Astrocyte (in vitro differentiated cells and primary cell): ENCODE results near the gene PCGF3. TPM values are rescaled to one million over a fixed set of nuclear protein-coding genes. Genes with fewer than 3 reads are reported as not detected.

ENCODE experiments used
- DNase-seq: peaks from one replicate; pipeline ENCODE4 v3.0.0-alpha.2; 2010; ENCODE audit warnings: low read depth
- FAIRE-seq: peaks from 2 replicates; lab custom pipeline; 2011; peaks lifted over from hg19 to GRCh38; lab: Jason Lieb, UNC
- H2AFZ ChIP-seq: 2 replicates; pipeline ENCODE4 v1.6.0; 2012; ENCODE audit warnings: low read depth, low read length, inconsistent platforms
- H3K27ac ChIP-seq: 2 replicates; pipeline ENCODE4 v1.5.1; 2011; ENCODE audit warnings: low read depth, low read length, inconsistent platforms
- H3K27me3 ChIP-seq: 2 replicates; pipeline ENCODE4 v1.6.0; 2011; ENCODE audit warnings: low read length, inconsistent platforms; ENCODE audit not compliant: insufficient read depth
- H3K36me3 ChIP-seq: 2 replicates; pipeline ENCODE4 v1.5.1; 2011; ENCODE audit warnings: low read length, inconsistent platforms; ENCODE audit not compliant: insufficient read depth
- H3K4me1 ChIP-seq: 2 replicates; pipeline ENCODE4 v1.5.1; 2011; ENCODE audit warnings: low read length, inconsistent platforms; ENCODE audit not compliant: insufficient read depth
- H3K4me2 ChIP-seq: 2 replicates; pipeline ENCODE4 v1.6.0; 2012; ENCODE audit warnings: low read length, inconsistent platforms
- H3K4me3 ChIP-seq: 2 replicates; pipeline ENCODE4 v1.5.1; 2011; ENCODE audit warnings: low read depth, mild to moderate bottlenecking, low read length, inconsistent platforms; ENCODE audit not compliant: insufficient read depth
- H3K79me2 ChIP-seq: 2 replicates; pipeline ENCODE4 v1.6.0; 2012; ENCODE audit warnings: mild to moderate bottlenecking, low read length, inconsistent platforms; ENCODE audit not compliant: insufficient read depth
- H3K9ac ChIP-seq: 2 replicates; pipeline ENCODE4 v1.6.0; 2012; ENCODE audit warnings: mild to moderate bottlenecking, low read length, inconsistent platforms
- H3K9me3 ChIP-seq: 2 replicates; pipeline ENCODE4 v1.5.1; 2012; ENCODE audit warnings: low read depth, mild to moderate bottlenecking, low read length, inconsistent platforms; ENCODE audit not compliant: insufficient read depth
- H4K20me1 ChIP-seq: 2 replicates; pipeline ENCODE4 v1.6.0; 2012; ENCODE audit warnings: low read length, inconsistent platforms; ENCODE audit not compliant: insufficient read depth
- H3K27ac Mint-ChIP-seq: one replicate; pipeline ENCODE4 v1.8.0; 2021; ENCODE audit warnings: mild to moderate bottlenecking, mixed read lengths; ENCODE audit not compliant: unreplicated experiment
- H3K27me3 Mint-ChIP-seq: one replicate; pipeline ENCODE4 v1.8.0; 2021; ENCODE audit warnings: low read depth, mixed read lengths; ENCODE audit not compliant: unreplicated experiment
- H3K36me3 Mint-ChIP-seq: one replicate; pipeline ENCODE4 v1.8.0; 2021; ENCODE audit warnings: low read depth, mixed read lengths; ENCODE audit not compliant: unreplicated experiment
- H3K4me1 Mint-ChIP-seq: one replicate; pipeline ENCODE4 v1.8.0; 2021; ENCODE audit warnings: low read depth, mixed read lengths; ENCODE audit not compliant: unreplicated experiment
- H3K4me3 Mint-ChIP-seq: one replicate; pipeline ENCODE4 v1.8.0; 2021; ENCODE audit warnings: mild to moderate bottlenecking, moderate library complexity, mixed read lengths; ENCODE audit not compliant: unreplicated experiment
- H3K9me3 Mint-ChIP-seq: one replicate; pipeline ENCODE4 v1.8.0; 2021; ENCODE audit warnings: mild to moderate bottlenecking, mixed read lengths; ENCODE audit not compliant: unreplicated experiment
- EZH2 ChIP-seq: IDR thresholded peaks from 2 replicates; pipeline ENCODE4 v1.6.1; 2012; ENCODE audit warnings: mild to moderate bottlenecking, low read length, inconsistent platforms; ENCODE audit not compliant: insufficient read depth
- total RNA-seq: library from RNA; stranded (reverse); gene quantifications from 2 replicates; pipeline ENCODE4 v1.2.1, GENCODE V29; 2021
- TF ChIP-seq, protein P1 (sequence below): IDR thresholded peaks from 2 replicates; pipeline ENCODE4 v1.5.1; 2011; ENCODE audit warnings: low read depth, mild to moderate bottlenecking, inconsistent platforms, low read length, moderate library complexity; ENCODE audit not compliant: insufficient read depth

PCGF3 gene
- total RNA-seq, 1 donor from 2014 or later = 65.7 TPM

DNA sequence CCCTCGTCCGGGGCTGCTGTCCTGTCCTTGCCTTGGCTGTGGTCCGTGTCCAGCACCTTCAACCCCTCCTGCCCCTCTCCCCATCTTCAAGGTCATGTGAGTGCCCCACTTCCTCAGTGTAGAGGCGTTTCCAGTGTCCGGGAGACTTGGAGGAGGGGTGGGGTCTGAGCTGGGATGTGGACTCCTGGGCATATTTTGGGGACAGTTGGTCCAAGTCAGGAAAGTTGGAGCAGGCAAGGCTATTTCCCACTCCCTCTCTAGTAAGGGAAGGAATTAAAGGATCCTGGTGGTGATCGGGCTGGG is 3.0 kb downstream of the PCGF3 start:
- peaks cover 71% of the 10 kb centered on the region for H3K79me2 ChIP-seq
- H3K36me3 ChIP-seq = peaks cover 2% of the 10 kb centered on the region
- H3K27ac ChIP-seq = no peak overlapping the region
- DNase-seq = no peak
- Mint-ChIP-seq H3K9me3 (no peaks in the 10 kb centered on the region), H3K4me1 (peaks cover 13% of the 10 kb centered on the region), H3K27ac (no peak overlapping the region), H3K27me3 (no peaks in the 10 kb centered on the region), H3K36me3 (peaks cover 3% of the 10 kb centered on the region), H3K4me3 (peak overlapping the region; percentile 62)
- H2AFZ ChIP-seq = no peak overlapping the region
- peak overlapping the region; percentile 60 for H3K4me2 ChIP-seq
- TF ChIP-seq, protein P1, sequence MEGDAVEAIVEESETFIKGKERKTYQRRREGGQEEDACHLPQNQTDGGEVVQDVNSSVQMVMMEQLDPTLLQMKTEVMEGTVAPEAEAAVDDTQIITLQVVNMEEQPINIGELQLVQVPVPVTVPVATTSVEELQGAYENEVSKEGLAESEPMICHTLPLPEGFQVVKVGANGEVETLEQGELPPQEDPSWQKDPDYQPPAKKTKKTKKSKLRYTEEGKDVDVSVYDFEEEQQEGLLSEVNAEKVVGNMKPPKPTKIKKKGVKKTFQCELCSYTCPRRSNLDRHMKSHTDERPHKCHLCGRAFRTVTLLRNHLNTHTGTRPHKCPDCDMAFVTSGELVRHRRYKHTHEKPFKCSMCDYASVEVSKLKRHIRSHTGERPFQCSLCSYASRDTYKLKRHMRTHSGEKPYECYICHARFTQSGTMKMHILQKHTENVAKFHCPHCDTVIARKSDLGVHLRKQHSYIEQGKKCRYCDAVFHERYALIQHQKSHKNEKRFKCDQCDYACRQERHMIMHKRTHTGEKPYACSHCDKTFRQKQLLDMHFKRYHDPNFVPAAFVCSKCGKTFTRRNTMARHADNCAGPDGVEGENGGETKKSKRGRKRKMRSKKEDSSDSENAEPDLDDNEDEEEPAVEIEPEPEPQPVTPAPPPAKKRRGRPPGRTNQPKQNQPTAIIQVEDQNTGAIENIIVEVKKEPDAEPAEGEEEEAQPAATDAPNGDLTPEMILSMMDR = no peak
- no peak for TF ChIP-seq EZH2
- peaks cover 57% of the 10 kb centered on the region for H4K20me1 ChIP-seq
- H3K4me3 ChIP-seq = no peak overlapping the region
- no peaks in the 10 kb centered on the region for H3K9me3 ChIP-seq
- H3K27me3 ChIP-seq = no peaks in the 10 kb centered on the region
- peaks cover 10% of the 10 kb centered on the region for H3K4me1 ChIP-seq
- H3K9ac ChIP-seq = no peak overlapping the region
- no peak for FAIRE-seq

DNA sequence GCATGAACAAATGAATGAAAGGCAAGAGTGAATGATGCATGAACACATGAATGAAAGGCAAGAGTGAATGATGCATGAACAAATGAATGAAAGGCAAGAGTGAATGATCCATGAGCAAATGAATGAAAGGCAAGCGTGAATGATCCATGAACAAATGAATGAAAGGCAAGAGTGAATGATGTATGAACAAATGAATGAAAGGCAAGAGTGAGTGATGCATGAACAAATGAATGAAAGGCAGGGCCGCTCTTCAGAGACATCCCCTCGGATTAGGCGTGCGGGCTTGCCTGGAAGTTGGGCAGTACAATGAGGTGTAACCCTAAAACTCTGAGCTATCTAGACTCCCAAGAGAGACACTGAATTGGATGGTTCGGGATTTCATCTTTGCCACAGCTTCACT is 3.7 kb downstream of the PCGF3 start:
- H4K20me1 ChIP-seq = peaks cover 65% of the 10 kb centered on the region
- DNase-seq (no peak), FAIRE-seq (no peak)

DNA sequence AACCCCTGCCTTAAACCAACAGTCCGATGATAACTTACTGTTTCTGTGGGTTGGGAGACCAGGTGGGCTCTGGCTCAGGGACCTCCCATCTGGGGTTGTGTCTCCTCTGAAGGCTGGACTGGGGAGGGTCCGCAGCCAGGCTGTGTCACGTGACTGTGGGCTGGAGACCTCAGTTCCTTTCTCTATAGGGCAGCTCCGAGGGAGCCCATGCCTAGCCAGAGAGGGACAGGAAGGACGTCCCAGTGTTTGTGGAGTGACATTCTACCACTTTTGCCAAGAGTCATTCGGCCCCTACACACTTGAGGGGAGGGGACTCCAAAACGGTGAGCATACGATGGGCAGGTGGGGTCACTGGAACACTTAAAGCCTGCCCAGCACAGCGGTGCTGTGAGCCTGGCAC is 4.5 kb downstream of the PCGF3 start:
- H3K9me3 Mint-ChIP-seq = no peaks in the 10 kb centered on the region
- Histone ChIP-seq H3K27ac (no peak overlapping the region), H3K4me3 (no peak overlapping the region), H2AFZ (no peak overlapping the region), H3K9me3 (no peaks in the 10 kb centered on the region), H3K36me3 (peaks cover 2% of the 10 kb centered on the region), H3K79me2 (peaks cover 87% of the 10 kb centered on the region), H3K9ac (no peak overlapping the region), H3K4me1 (peaks cover 10% of the 10 kb centered on the region), H3K27me3 (no peaks in the 10 kb centered on the region), H3K4me2 (no peak overlapping the region), H4K20me1 (peaks cover 72% of the 10 kb centered on the region)
- TF ChIP-seq, protein P1 = no peak
- TF ChIP-seq EZH2 = no peak
- peaks cover 3% of the 10 kb centered on the region for H3K36me3 Mint-ChIP-seq
- no peaks in the 10 kb centered on the region for H3K27me3 Mint-ChIP-seq
- peaks cover 13% of the 10 kb centered on the region for H3K4me1 Mint-ChIP-seq
- no peak overlapping the region for H3K4me3 Mint-ChIP-seq
- no peak overlapping the region for H3K27ac Mint-ChIP-seq
- no peak for FAIRE-seq
- DNase-seq = no peak

More for the DNA sequence above, 3.7 kb downstream of the PCGF3 start:
- no peaks in the 10 kb centered on the region for H3K9me3 Mint-ChIP-seq
- no peak overlapping the region for H3K27ac ChIP-seq
- no peak overlapping the region for H3K9ac ChIP-seq
- H3K4me1 ChIP-seq = peaks cover 10% of the 10 kb centered on the region
- H3K4me3 ChIP-seq = no peak overlapping the region
- peaks cover 3% of the 10 kb centered on the region for H3K36me3 Mint-ChIP-seq
- no peak overlapping the region for H3K4me3 Mint-ChIP-seq
- no peak overlapping the region for H3K27ac Mint-ChIP-seq
- no peak overlapping the region for H2AFZ ChIP-seq
- peaks cover 79% of the 10 kb centered on the region for H3K79me2 ChIP-seq
- no peaks in the 10 kb centered on the region for H3K27me3 ChIP-seq
- H3K4me1 Mint-ChIP-seq = peaks cover 13% of the 10 kb centered on the region
- TF ChIP-seq, protein P1 = no peak
- no peak for TF ChIP-seq EZH2
- H3K4me2 ChIP-seq = peak overlapping the region; percentile 23
- H3K9me3 ChIP-seq = no peaks in the 10 kb centered on the region
- no peaks in the 10 kb centered on the region for H3K27me3 Mint-ChIP-seq
- H3K36me3 ChIP-seq = peaks cover 2% of the 10 kb centered on the region
